PC-3 (cell line): Measurements from ENCODE around the gene DMD. TPM values are rescaled to one million over a fixed set of nuclear protein-coding genes. Genes with fewer than 3 reads are reported as not detected.

ENCODE experiments used
- ATAC-seq: fragments of 200-7000 bp; cut with Tn5 transposase; 2 replicates; pipeline ENCODE4 v1.9.1; 2020; ENCODE audit warnings: mild to moderate bottlenecking, moderate library complexity
- BruUV-seq: library from RNA; stranded (reverse); fragments of 400-500 nt; replicated peaks from 2 replicates; lab custom pipeline; 2021; lab: Mats Ljungman, UMichigan
- CTCF ChIA-PET: fragments of 300-600 bp; sonication (Branson Sonifier 250); formaldehyde crosslinking; loops from one replicate; lab custom pipeline; 2022; ENCODE audit warnings: antibody characterized with exemption; lab: Charles Lee
- POLR2A ChIA-PET: fragments of 300-600 bp; sonication (Branson Sonifier 250); formaldehyde crosslinking; loops from one replicate; lab custom pipeline; 2022; ENCODE audit warnings: antibody characterized with exemption; ENCODE audit not compliant: unreplicated experiment; lab: Charles Lee
- DNase-seq: peaks from one replicate; pipeline ENCODE4 v3.0.0-alpha.2; 2015
- H2AFZ ChIP-seq: fragments of 300-600 bp; sonication (generic); 2 replicates; pipeline ENCODE4 v1.6.0; 2016; ENCODE audit warnings: antibody characterized with exemption, low read length
- H3F3A ChIP-seq: fragments of 300-600 bp; sonication (generic); one replicate; pipeline ENCODE4 v1.6.0; 2017; ENCODE audit warnings: antibody characterized with exemption, low read length, control low read depth, mild to moderate bottlenecking; ENCODE audit not compliant: unreplicated experiment
- H3K27ac ChIP-seq: fragments of 300-600 bp; sonication (generic); 2 replicates; pipeline ENCODE4 v1.5.1; 2016; ENCODE audit warnings: mild to moderate bottlenecking, low read length
- H3K27me3 ChIP-seq: fragments of 300-600 bp; sonication (generic); 2 replicates; pipeline ENCODE4 v1.6.1; 2016; ENCODE audit warnings: low read length, mixed read lengths
- H3K36me3 ChIP-seq: fragments of 300-600 bp; sonication (generic); 2 replicates; pipeline ENCODE4 v1.6.1; 2016; ENCODE audit warnings: low read depth, mixed run types, low read length, mixed read lengths
- H3K4me1 ChIP-seq: fragments of 300-600 bp; sonication (generic); 2 replicates; pipeline ENCODE4 v1.5.1; 2016; ENCODE audit warnings: low read length; ENCODE audit not compliant: insufficient read depth
- H3K4me2 ChIP-seq: fragments of 300-600 bp; sonication (generic); 2 replicates; pipeline ENCODE4 v1.6.0; 2016; ENCODE audit warnings: low read length
- H3K4me3 ChIP-seq: fragments of 300-600 bp; sonication (generic); 2 replicates; pipeline ENCODE4 v1.5.1; 2016; ENCODE audit warnings: mild to moderate bottlenecking, low read length, mixed read lengths
- H3K79me2 ChIP-seq: fragments of 300-600 bp; sonication (generic); 2 replicates; pipeline ENCODE4 v1.6.1; 2017; ENCODE audit warnings: low read length, mixed read lengths
- H3K9ac ChIP-seq: fragments of 300-600 bp; sonication (generic); 2 replicates; pipeline ENCODE4 v1.6.0; 2016; ENCODE audit warnings: mild to moderate bottlenecking, low read length
- H3K9me2 ChIP-seq: fragments of 300-600 bp; sonication (generic); replicated peaks from 2 replicates; pipeline ENCODE4 v1.6.1; 2016; ENCODE audit warnings: mixed run types, low read length, mixed read lengths
- H3K9me3 ChIP-seq: fragments of 300-600 bp; sonication (generic); 2 replicates; pipeline ENCODE4 v1.6.1; 2016; ENCODE audit warnings: low read length, mixed read lengths
- H4K20me1 ChIP-seq: fragments of 300-600 bp; sonication (generic); 2 replicates; pipeline ENCODE4 v1.6.1; 2016; ENCODE audit warnings: low read length, mixed read lengths
- CTCF ChIP-seq: fragments of 300-600 bp; sonication (generic); conservative IDR thresholded peaks from 2 replicates; pipeline ENCODE4 v1.5.1; 2017; ENCODE audit warnings: antibody characterized with exemption, low read depth, mild to moderate bottlenecking, low read length
- EZH2 ChIP-seq: fragments of 300-600 bp; sonication (generic); IDR thresholded peaks from one replicate; pipeline ENCODE4 v1.6.1; 2017; ENCODE audit warnings: antibody characterized with exemption, mild to moderate bottlenecking, low read length; ENCODE audit not compliant: unreplicated experiment
- EZH2phosphoT487 ChIP-seq: fragments of 300-600 bp; sonication (generic); IDR thresholded peaks from 2 replicates; pipeline ENCODE4 v1.6.1; 2018; ENCODE audit warnings: mild to moderate bottlenecking, antibody characterized with exemption, low read length, borderline replicate concordance
- intact Hi-C: fragments of 100-400 bp; cut with micrococcal nuclease; formaldehyde crosslinking; loops from 2 replicates; pipeline ENCODE4 v1.9.0; 2023
- total RNA-seq: library from RNA; depleted of rRNA; stranded (reverse); fragments of >200 nt; gene quantifications from 2 replicates; pipeline ENCODE4 v1.2.3, GENCODE V29; 2014

The DMD gene
- total RNA-seq, 1 experiment from 2014 or later: not detected

- Histone ChIP-seq H3K27ac (no peak overlapping the region), H3F3A (no peaks in the 10 kb centered on the region), H3K36me3 (no peaks in the 10 kb centered on the region), H3K9me2 (no peaks in the 10 kb centered on the region), H3K79me2 (no peaks in the 10 kb centered on the region), H3K9ac (no peak overlapping the region), H3K4me3 (no peak overlapping the region), H3K27me3 (no peaks in the 10 kb centered on the region), H3K4me2 (no peak overlapping the region), H3K9me3 (no peaks in the 10 kb centered on the region), H3K4me1 (no peaks in the 10 kb centered on the region), H2AFZ (no peak overlapping the region), H4K20me1 (no peaks in the 10 kb centered on the region)
- intact Hi-C loops: no loop called here
- ATAC-seq (no peak), DNase-seq (no peak)
- no TSS peak for BruUV-seq
- ChIA-PET POLR2A (no interaction called here), CTCF (no interaction called here)
- no peak for TF ChIP-seq EZH2phosphoT487
- no peak for TF ChIP-seq EZH2
- no peak for TF ChIP-seq CTCF
Observed at GRCh38 chrX:32447640-32448039, 763.7 kb downstream of the DMD start.

GRCh38 chrX:32443841-32444240 lies 767.5 kb downstream of the DMD start:
- no peak for ATAC-seq
- H2AFZ ChIP-seq: no peak overlapping the region
- no peak overlapping the region for H3K4me3 ChIP-seq
- H4K20me1 ChIP-seq: no peaks in the 10 kb centered on the region
- H3K4me1 ChIP-seq: no peaks in the 10 kb centered on the region
- no peaks in the 10 kb centered on the region for H3K9me3 ChIP-seq
- H3K27ac ChIP-seq: no peak overlapping the region
- H3F3A ChIP-seq: no peaks in the 10 kb centered on the region
- H3K27me3 ChIP-seq: no peaks in the 10 kb centered on the region
- H3K9ac ChIP-seq: no peak overlapping the region
- no TSS peak for BruUV-seq
- POLR2A ChIA-PET: no interaction called here
- intact Hi-C loops: no loop called here
- H3K4me2 ChIP-seq: no peak overlapping the region
- H3K36me3 ChIP-seq: no peaks in the 10 kb centered on the region
- CTCF ChIA-PET: no interaction called here
- H3K9me2 ChIP-seq: no peaks in the 10 kb centered on the region
- no peak for TF ChIP-seq EZH2
- no peak for TF ChIP-seq CTCF
- no peak for TF ChIP-seq EZH2phosphoT487
- no peaks in the 10 kb centered on the region for H3K79me2 ChIP-seq
- DNase-seq: no peak

DNA sequence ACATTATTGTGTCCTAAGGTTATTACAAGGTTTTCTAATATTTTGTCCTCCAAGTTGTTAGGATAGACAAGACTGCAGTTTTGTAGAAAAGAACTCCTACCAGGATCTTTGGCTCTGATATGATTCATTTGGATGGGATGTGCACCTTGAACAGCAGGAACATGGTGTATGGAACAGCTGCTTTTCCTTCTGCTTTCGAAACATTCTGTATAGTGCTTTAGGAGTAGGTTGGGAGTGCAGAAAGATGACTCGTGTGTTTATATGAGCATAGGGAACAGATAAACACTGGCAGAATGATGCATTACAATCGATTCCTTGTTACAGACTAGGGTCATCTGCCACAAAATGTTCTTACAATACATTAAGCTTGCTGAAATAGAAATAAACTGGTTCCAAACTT lies 790.1 kb downstream of the DMD start:
- no peaks in the 10 kb centered on the region for H3K79me2 ChIP-seq
- ATAC-seq: no peak

More for the DNA sequence above, 790.1 kb downstream of the DMD start:
- Histone ChIP-seq H3K27ac (no peak overlapping the region), H3K4me1 (no peaks in the 10 kb centered on the region), H3F3A (no peaks in the 10 kb centered on the region), H2AFZ (no peak overlapping the region), H4K20me1 (no peaks in the 10 kb centered on the region), H3K9ac (no peak overlapping the region), H3K4me3 (no peak overlapping the region), H3K9me3 (no peaks in the 10 kb centered on the region), H3K9me2 (no peaks in the 10 kb centered on the region), H3K27me3 (no peaks in the 10 kb centered on the region), H3K4me2 (no peak overlapping the region), H3K36me3 (no peaks in the 10 kb centered on the region)
- DNase-seq: no peak
- BruUV-seq: no TSS peak
- ChIA-PET CTCF (no interaction called here), POLR2A (no interaction called here)
- intact Hi-C loops: no loop called here
- TF ChIP-seq CTCF (no peak), EZH2phosphoT487 (no peak), EZH2 (no peak)
